Effector memory CD8-positive, alpha-beta T cell (primary cell): Measurements from ENCODE around the gene CDC42BPB.

Experiments used
- ATAC-seq: fragments of 150-1000 bp; cut with Tn5 transposase; replicated peaks from 2 replicates; pipeline ENCODE4 v1.10.0; 2021; ENCODE audit warnings: mild to moderate bottlenecking, moderate library complexity
- DNase-seq, 3 experiments: peaks; one replicate each; pipeline ENCODE4 v3.0.0; 2021
- H3K27ac Mint-ChIP-seq, 2 donors: one replicate each; pipeline ENCODE4 v1.8.0; 2022; ENCODE audit warnings: mild to moderate bottlenecking in 2 of 2, mixed read lengths in 2 of 2, moderate library complexity in 2 of 2
- H3K27me3 Mint-ChIP-seq, 2 donors: one replicate each; pipeline ENCODE4 v1.8.0; 2022; ENCODE audit warnings: mixed read lengths in 2 of 2
- H3K36me3 Mint-ChIP-seq: one replicate; pipeline ENCODE4 v1.8.0; 2022; ENCODE audit warnings: mild to moderate bottlenecking, moderate library complexity, mixed read lengths; ENCODE audit not compliant: insufficient read depth
- H3K4me1 Mint-ChIP-seq, 2 donors: one replicate each; pipeline ENCODE4 v1.8.0; 2022; ENCODE audit warnings: low read depth in 2 of 2, mixed read lengths in 2 of 2
- H3K4me3 Mint-ChIP-seq, 2 donors: one replicate each; pipeline ENCODE4 v1.8.0; 2022; ENCODE audit warnings: mild to moderate bottlenecking in 2 of 2, mixed read lengths in 2 of 2, moderate library complexity in 2 of 2
- H3K9me3 Mint-ChIP-seq, 2 donors: one replicate each; pipeline ENCODE4 v1.8.0; 2022; ENCODE audit warnings: mixed read lengths in 2 of 2

Gene CDC42BPB

DNA sequence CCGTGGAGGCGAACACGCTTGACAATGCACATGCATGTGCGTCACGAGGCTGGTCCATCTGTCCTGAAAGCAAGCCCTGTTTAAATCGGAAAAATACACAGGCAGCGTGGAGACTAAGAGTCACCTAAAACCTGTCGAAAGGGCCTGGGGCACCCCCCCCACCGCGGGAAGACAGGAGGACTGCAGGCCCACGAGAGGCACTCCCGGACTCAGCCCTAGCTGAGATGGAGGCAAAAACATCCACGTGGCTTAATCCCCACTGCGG lies 54.1 kb downstream of the CDC42BPB start:
- Mint-ChIP-seq H3K27ac (no peak overlapping the region), H3K27me3 (peaks cover 0 to 12% of the 10 kb centered on the region in 2 donors)

DNA sequence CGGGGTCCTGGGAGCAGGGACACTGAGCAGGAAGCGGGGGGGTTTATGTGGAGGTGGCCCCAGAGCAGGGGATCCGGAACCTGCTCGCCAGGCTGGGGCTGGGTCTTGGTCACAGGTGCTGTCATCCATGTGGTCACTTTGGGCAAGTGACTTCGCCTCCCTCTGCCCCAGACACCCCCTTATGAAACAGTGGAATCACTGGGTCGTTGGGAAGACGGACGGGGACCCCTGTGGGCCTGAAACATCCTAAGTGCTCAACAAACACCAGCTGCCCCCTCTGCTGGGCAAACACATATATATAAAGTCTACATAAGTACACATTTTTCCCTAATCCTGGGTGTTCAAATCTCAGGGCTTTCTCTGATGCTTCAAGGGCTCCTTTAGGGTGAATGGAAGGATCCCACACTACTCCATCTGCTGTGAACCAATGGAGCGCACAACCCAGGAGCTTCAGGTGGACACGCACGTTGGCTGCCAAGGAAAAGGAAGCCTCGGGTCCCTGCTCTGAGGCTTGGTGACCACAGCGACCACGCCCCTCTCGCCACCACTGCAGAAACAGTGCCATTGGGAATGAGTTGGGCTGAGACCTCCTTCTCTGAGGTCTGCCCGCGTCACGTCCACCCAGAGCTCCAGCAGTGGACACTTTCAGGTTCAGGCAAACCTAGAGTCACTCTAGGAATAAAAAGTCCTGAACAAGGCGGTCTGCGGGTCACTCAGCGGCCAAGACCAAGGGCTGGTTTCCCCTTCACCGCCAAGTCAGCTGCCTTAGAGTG lies 54.6 kb downstream of the CDC42BPB start:
- Mint-ChIP-seq H3K4me3 (no peak overlapping the region), H3K36me3 (peaks cover 4% of the 10 kb centered on the region), H3K27ac (no peak overlapping the region), H3K9me3 (no peaks in the 10 kb centered on the region), H3K27me3 (peaks cover 0 to 10% of the 10 kb centered on the region in 2 donors), H3K4me1 (no peaks in the 10 kb centered on the region)
- ATAC-seq (no peak), DNase-seq (no peak)

More for the DNA sequence above, 54.1 kb downstream of the CDC42BPB start:
- no peak overlapping the region for H3K4me3 Mint-ChIP-seq
- no peaks in the 10 kb centered on the region for H3K4me1 Mint-ChIP-seq
- peaks cover 4% of the 10 kb centered on the region for H3K36me3 Mint-ChIP-seq
- DNase-seq (no peak), ATAC-seq (no peak)
- H3K9me3 Mint-ChIP-seq: no peaks in the 10 kb centered on the region

DNA sequence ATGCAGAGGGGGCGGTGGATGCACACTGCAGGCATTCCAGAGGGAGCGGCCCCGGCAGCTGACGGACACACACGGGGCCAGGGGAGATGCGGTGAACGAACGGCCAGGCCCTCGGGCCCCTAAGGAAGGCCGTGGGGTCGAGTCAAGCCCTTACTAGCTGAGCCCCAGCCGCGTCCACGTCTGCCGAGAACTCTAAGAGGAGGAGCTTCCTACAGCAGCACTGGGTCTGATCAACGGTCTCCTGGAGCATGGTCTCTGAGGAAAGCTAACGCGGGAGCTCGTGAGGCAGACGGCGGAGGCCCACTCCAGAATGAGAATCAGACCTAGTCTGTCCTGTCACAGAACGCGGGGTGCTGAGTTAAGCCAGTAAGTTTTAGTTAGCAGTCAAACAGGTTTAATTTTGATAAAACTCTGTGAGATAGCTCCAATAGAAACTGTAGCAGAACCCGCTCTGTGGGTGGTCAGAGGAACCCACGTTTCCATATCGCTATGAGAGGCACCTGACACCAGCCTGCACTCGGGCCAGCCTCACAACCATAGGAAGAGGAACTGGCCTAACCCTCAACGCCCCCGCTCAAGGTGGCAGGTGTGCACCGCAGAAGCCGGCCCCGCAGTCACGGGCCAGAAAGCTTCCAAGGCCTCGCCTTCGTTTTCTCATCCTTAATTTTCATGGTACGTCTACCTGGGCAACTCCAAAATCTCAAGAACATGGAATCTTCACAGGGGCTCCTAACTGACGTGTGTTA lies 55.5 kb downstream of the CDC42BPB start:
- Mint-ChIP-seq H3K27me3 (peaks cover 0 to under 1% of the 10 kb centered on the region in 2 donors), H3K27ac (no peak overlapping the region)

DNA sequence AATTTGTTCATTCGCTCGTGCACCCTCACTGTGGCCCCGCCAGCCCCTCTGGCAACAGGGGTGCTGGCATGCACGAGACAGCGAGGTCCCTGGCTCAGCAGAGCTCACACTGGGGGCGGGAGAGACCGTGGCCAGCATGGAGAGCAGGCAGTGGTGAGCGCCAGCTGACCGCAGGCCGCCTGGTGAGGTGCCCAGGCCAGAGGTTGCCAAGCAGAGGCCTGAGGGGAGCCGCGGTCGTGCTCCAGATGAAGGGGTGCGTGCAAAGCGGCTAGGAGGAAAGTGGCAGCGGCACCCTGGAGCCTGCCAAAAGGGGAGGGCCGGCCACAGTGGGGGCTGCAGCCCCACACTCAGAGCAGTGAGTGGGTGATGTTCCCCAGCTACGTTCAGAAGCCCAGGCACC lies 56.1 kb downstream of the CDC42BPB start:
- Mint-ChIP-seq H3K4me3 (no peak overlapping the region), H3K4me1 (no peaks in the 10 kb centered on the region), H3K9me3 (no peaks in the 10 kb centered on the region), H3K27me3 (peaks cover 0 to 4% of the 10 kb centered on the region in 2 donors), H3K27ac (no peak overlapping the region), H3K36me3 (peaks cover 4% of the 10 kb centered on the region)
- DNase-seq (no peak), ATAC-seq (no peak)

More for the DNA sequence above, 55.5 kb downstream of the CDC42BPB start:
- no peak overlapping the region for H3K4me3 Mint-ChIP-seq
- ATAC-seq (no peak), DNase-seq (no peak)
- peaks cover 4% of the 10 kb centered on the region for H3K36me3 Mint-ChIP-seq
- H3K9me3 Mint-ChIP-seq: no peaks in the 10 kb centered on the region
- H3K4me1 Mint-ChIP-seq: no peaks in the 10 kb centered on the region

DNA sequence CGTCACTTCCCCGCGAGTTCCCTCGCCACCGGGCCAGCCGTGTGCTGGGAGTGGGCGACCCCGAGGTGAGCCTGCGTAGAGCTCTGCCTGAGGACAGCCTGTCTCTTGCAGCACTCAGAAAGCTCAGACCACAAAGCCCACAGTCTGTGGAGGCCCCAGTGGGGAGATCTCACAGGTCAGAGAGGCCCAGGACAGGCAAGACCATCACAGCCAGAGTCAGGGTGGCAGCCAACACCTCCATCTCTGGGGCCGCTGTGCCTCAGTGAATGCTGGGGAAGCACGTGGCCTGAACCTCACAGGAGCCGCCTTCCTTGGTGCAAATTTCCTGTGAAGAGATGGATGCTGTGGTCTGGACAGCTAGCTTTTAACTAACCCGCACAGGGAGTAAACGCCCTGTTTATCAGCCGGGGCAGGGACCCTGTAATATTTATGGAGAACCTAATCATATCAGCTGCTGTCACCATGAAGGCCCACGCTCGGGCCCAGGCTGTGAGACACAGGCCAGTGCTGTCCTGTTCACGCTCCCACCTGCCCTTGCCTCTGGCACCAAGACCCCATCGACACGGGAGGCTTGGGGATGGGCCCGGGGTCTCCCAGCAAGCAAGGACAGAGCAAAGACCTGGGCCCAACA lies 56.9 kb downstream of the CDC42BPB start:
- H3K27me3 Mint-ChIP-seq: peaks cover 0 to 11% of the 10 kb centered on the region in 2 donors
- H3K4me3 Mint-ChIP-seq: no peak overlapping the region
- H3K9me3 Mint-ChIP-seq: no peaks in the 10 kb centered on the region

DNA sequence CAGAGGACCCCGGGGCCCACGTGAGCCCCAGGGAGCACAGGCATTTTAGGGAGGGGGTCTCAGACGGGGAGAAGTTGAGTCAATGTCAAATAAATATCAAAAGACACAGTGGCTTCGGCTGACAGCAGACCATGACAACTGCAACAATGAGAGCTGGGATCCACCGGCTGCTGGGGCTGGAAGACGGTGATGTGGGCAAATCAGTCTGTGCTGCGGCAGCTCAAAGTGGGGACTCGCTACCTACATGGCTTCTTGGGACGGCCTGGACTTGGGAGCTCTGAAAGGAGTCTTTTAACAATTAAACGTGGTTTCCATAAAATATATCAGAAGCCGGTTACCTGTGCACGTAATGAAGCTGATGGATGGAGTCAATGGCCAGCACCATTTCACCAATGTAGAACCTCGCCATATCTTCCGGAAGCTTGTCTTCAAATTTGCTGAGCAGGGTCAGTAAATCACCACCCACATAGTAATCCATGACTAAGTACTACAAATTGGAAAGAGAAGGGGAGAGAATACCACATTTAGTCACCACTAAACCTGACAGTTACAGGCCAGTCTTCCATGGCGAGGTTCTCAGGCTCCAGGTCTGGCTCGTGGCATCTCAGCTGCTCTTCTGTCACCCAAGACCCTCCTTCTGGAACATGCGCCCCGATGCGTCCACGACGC lies 58.0 kb downstream of the CDC42BPB start:
- peaks cover 4% of the 10 kb centered on the region for H3K36me3 Mint-ChIP-seq
- DNase-seq (no peak), ATAC-seq (no peak)
- H3K27ac Mint-ChIP-seq: no peak overlapping the region
- no peaks in the 10 kb centered on the region for H3K4me1 Mint-ChIP-seq
- H3K27me3 Mint-ChIP-seq: peaks cover 0 to 21% of the 10 kb centered on the region in 2 donors
- no peaks in the 10 kb centered on the region for H3K9me3 Mint-ChIP-seq
- H3K4me3 Mint-ChIP-seq: no peak overlapping the region

More for the DNA sequence above, 56.9 kb downstream of the CDC42BPB start:
- DNase-seq (no peak), ATAC-seq (no peak)
- Mint-ChIP-seq H3K4me1 (no peaks in the 10 kb centered on the region), H3K36me3 (peaks cover 4% of the 10 kb centered on the region), H3K27ac (no peak overlapping the region)

DNA sequence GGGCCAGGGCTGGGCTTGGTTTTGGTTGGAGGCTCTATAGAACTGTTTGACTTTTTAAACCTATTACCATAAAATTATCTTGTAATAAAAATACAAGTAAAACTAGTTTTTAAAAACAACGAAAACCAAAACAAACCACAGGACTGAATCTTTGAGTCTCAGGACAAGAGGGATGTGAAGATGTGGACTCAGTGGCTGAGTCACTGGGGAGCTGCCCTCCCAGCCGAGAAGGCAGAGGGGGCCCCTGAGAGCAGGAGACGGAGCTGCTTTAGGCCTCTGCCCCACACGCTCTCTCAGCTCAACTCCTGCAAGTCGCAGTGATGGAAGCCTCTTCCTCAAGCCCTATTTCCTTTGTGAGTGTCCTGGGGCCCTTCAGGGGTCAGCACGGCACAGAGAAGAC lies 59.0 kb downstream of the CDC42BPB start:
- Mint-ChIP-seq H3K4me1 (no peaks in the 10 kb centered on the region), H3K9me3 (no peaks in the 10 kb centered on the region), H3K27ac (no peak overlapping the region), H3K4me3 (no peak overlapping the region), H3K36me3 (peaks cover 4% of the 10 kb centered on the region), H3K27me3 (peaks cover 0 to 27% of the 10 kb centered on the region in 2 donors)
- ATAC-seq: no peak
- no peak for DNase-seq

- Mint-ChIP-seq H3K36me3 (peaks cover 4% of the 10 kb centered on the region), H3K27ac (no peak overlapping the region)
Observed at GRCh38 chr14:102996941-102997340, 60.4 kb downstream of the CDC42BPB start.

GRCh38 chr14:102994689-102995088 lies 62.7 kb downstream of the CDC42BPB start:
- Mint-ChIP-seq H3K36me3 (no peaks in the 10 kb centered on the region), H3K9me3 (no peaks in the 10 kb centered on the region), H3K4me3 (no peak overlapping the region), H3K4me1 (no peaks in the 10 kb centered on the region), H3K27me3 (peaks cover 0 to 35% of the 10 kb centered on the region in 2 donors), H3K27ac (no peak overlapping the region)
- ATAC-seq: no peak
- no peak for DNase-seq

More at GRCh38 chr14:102996941-102997340, 60.4 kb downstream of the CDC42BPB start:
- Mint-ChIP-seq H3K27me3 (peaks cover 0 to 29% of the 10 kb centered on the region in 2 donors), H3K4me3 (no peak overlapping the region), H3K9me3 (no peaks in the 10 kb centered on the region), H3K4me1 (no peaks in the 10 kb centered on the region)
- DNase-seq (no peak), ATAC-seq (no peak)

GRCh38 chr14:102993523-102993922 lies 63.8 kb downstream of the CDC42BPB start:
- H3K4me3 Mint-ChIP-seq: no peak overlapping the region
- ATAC-seq (no peak), DNase-seq (no peak)
- H3K4me1 Mint-ChIP-seq: no peaks in the 10 kb centered on the region
- H3K9me3 Mint-ChIP-seq: no peaks in the 10 kb centered on the region
- H3K36me3 Mint-ChIP-seq: no peaks in the 10 kb centered on the region
- H3K27me3 Mint-ChIP-seq: peaks cover 0 to 36% of the 10 kb centered on the region in 2 donors
- no peak overlapping the region for H3K27ac Mint-ChIP-seq

GRCh38 chr14:102991376-102991775 lies 66.0 kb downstream of the CDC42BPB start:
- Mint-ChIP-seq H3K4me3 (no peak overlapping the region), H3K4me1 (no peaks in the 10 kb centered on the region), H3K27ac (no peak overlapping the region), H3K27me3 (peaks cover 8 to 47% of the 10 kb centered on the region in 2 donors), H3K36me3 (no peaks in the 10 kb centered on the region), H3K9me3 (peaks cover 5 to 10% of the 10 kb centered on the region in 2 donors)
- ATAC-seq (no peak), DNase-seq (no peak)

DNA sequence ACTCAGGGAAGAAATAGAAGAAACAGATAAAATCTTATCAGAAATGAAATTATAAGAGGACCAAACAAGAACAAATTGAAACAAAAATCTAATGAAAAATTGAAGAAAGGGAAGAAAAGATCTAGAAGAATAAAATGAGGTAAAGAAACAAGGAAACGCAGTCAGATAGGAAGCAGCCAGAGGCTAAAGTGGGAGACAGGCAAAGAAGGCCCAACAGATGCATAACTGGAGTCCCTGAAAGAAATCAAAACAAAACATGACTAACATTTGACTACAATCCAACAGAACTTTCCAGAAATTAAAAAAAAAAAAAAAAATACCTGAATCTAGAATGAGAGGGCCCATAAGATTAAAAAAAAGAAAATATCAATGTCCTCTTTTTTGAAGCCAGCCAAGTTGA lies 69.3 kb downstream of the CDC42BPB start:
- Mint-ChIP-seq H3K36me3 (peaks cover 3% of the 10 kb centered on the region), H3K4me3 (no peak overlapping the region), H3K27ac (no peak overlapping the region), H3K4me1 (no peaks in the 10 kb centered on the region), H3K27me3 (peaks cover 22 to 36% of the 10 kb centered on the region in 2 donors), H3K9me3 (peaks cover 5 to 10% of the 10 kb centered on the region in 2 donors)
- no peak for DNase-seq
- no peak for ATAC-seq

GRCh38 chr14:102986810-102987579 lies 70.4 kb downstream of the CDC42BPB start:
- Mint-ChIP-seq H3K9me3 (peaks cover 5 to 10% of the 10 kb centered on the region in 2 donors), H3K4me1 (no peaks in the 10 kb centered on the region), H3K27ac (no peak overlapping the region), H3K27me3 (peaks cover 22 to 45% of the 10 kb centered on the region in 2 donors), H3K4me3 (no peak overlapping the region), H3K36me3 (peaks cover 3% of the 10 kb centered on the region)
- DNase-seq: no peak
- no peak for ATAC-seq
